ENCODE measurements around the gene HUNK. TPM values are rescaled to one million over a fixed set of nuclear protein-coding genes. Genes with fewer than 3 reads are reported as not detected.
"Not testable (repeated sequence)": the region's sequence is repeated elsewhere in the genome, so short reads cannot be mapped to it uniquely, and the experiment has no call there.

HUNK gene
- total RNA-seq, 1 donor, result under 0.01 TPM

GRCh38 chr21:31855180-31855579, 17.6 kb upstream of the HUNK start:
- DNase-seq (ENCODE audit: insufficient read length, low spot score, missing footprints), result no peak
- H3K9me3 ChIP-seq (ENCODE audit: low read depth, low read length), result no peaks in the 10 kb centered on the region
- no peaks in the 10 kb centered on the region for H3K36me3 ChIP-seq (ENCODE audit: insufficient read depth, low read length)
- no peaks in the 10 kb centered on the region for H3K79me2 ChIP-seq (ENCODE audit: insufficient read depth, low read length)
- H3K4me2 ChIP-seq (ENCODE audit: insufficient read depth, low read length), result no peak overlapping the region
- no peaks in the 10 kb centered on the region for H3K27me3 ChIP-seq (ENCODE audit: insufficient read depth, low read length)
- no peak overlapping the region for H2AFZ ChIP-seq (ENCODE audit: low read length)
- no peaks in the 10 kb centered on the region for H3K4me1 ChIP-seq (ENCODE audit: insufficient read depth, low read length)
- no peaks in the 10 kb centered on the region for H4K20me1 ChIP-seq (ENCODE audit: insufficient read depth, low read length)
- no peak overlapping the region for H3K27ac ChIP-seq (ENCODE audit: low read depth, low read length)
- H3K4me3 ChIP-seq (ENCODE audit: insufficient read depth, low read length), result no peak overlapping the region
- TF ChIP-seq, protein P1, sequence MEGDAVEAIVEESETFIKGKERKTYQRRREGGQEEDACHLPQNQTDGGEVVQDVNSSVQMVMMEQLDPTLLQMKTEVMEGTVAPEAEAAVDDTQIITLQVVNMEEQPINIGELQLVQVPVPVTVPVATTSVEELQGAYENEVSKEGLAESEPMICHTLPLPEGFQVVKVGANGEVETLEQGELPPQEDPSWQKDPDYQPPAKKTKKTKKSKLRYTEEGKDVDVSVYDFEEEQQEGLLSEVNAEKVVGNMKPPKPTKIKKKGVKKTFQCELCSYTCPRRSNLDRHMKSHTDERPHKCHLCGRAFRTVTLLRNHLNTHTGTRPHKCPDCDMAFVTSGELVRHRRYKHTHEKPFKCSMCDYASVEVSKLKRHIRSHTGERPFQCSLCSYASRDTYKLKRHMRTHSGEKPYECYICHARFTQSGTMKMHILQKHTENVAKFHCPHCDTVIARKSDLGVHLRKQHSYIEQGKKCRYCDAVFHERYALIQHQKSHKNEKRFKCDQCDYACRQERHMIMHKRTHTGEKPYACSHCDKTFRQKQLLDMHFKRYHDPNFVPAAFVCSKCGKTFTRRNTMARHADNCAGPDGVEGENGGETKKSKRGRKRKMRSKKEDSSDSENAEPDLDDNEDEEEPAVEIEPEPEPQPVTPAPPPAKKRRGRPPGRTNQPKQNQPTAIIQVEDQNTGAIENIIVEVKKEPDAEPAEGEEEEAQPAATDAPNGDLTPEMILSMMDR (IDR thresholded peaks at IDR 0.05; ENCODE audit: extremely low read depth, low read depth, low read length), result no peak

GRCh38 chr21:31857096-31857495, 15.7 kb upstream of the HUNK start:
- no peak overlapping the region for H3K4me2 ChIP-seq (ENCODE audit: insufficient read depth, low read length)
- H2AFZ ChIP-seq (ENCODE audit: low read length), result no peak overlapping the region
- H3K4me3 ChIP-seq (ENCODE audit: insufficient read depth, low read length), result no peak overlapping the region
- DNase-seq (ENCODE audit: insufficient read length, low spot score, missing footprints), result no peak
- no peaks in the 10 kb centered on the region for H3K27me3 ChIP-seq (ENCODE audit: insufficient read depth, low read length)
- H3K9me3 ChIP-seq (ENCODE audit: low read depth, low read length), result no peaks in the 10 kb centered on the region
- no peak overlapping the region for H3K27ac ChIP-seq (ENCODE audit: low read depth, low read length)
- no peaks in the 10 kb centered on the region for H4K20me1 ChIP-seq (ENCODE audit: insufficient read depth, low read length)
- H3K36me3 ChIP-seq (ENCODE audit: insufficient read depth, low read length), result no peaks in the 10 kb centered on the region
- TF ChIP-seq, protein P1 (IDR thresholded peaks at IDR 0.05; ENCODE audit: extremely low read depth, low read depth, low read length), result no peak
- no peaks in the 10 kb centered on the region for H3K79me2 ChIP-seq (ENCODE audit: insufficient read depth, low read length)
- no peaks in the 10 kb centered on the region for H3K4me1 ChIP-seq (ENCODE audit: insufficient read depth, low read length)

DNA sequence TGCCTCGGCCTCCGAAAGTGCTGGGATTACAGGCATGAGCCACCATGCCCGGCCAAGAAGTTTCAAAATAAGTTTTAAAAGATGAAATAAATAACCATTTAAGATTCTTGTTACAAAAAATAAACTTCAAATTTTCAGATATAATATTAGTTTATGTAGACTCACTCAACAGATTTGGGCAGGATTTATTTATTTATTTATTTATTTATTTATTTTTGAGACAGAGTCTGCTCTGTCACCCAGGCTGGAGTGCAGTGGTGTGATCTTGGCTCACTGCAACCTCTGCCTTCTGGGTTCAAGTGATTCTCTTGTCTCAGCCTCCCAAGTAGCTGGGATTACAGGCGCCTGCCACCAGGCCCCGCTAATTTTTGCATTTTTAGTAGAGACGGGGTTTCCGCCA, 15.2 kb upstream of the HUNK start:
- H3K4me3 ChIP-seq (ENCODE audit: insufficient read depth, low read length); H3K4me2 ChIP-seq (ENCODE audit: insufficient read depth, low read length); H3K79me2 ChIP-seq (ENCODE audit: insufficient read depth, low read length); H3K27me3 ChIP-seq (ENCODE audit: insufficient read depth, low read length); H3K9me3 ChIP-seq (ENCODE audit: low read depth, low read length); H3K4me1 ChIP-seq (ENCODE audit: insufficient read depth, low read length); H3K36me3 ChIP-seq (ENCODE audit: insufficient read depth, low read length); DNase-seq (ENCODE audit: insufficient read length, low spot score, missing footprints); H4K20me1 ChIP-seq (ENCODE audit: insufficient read depth, low read length); H2AFZ ChIP-seq (ENCODE audit: low read length); H3K27ac ChIP-seq (ENCODE audit: low read depth, low read length): not testable (repeated sequence)

GRCh38 chr21:31860851-31861250, 12.0 kb upstream of the HUNK start:
- Histone ChIP-seq H3K4me2 (ENCODE audit: insufficient read depth, low read length) (no peak overlapping the region), H3K27ac (ENCODE audit: low read depth, low read length) (no peak overlapping the region)
- no peak for DNase-seq (ENCODE audit: insufficient read length, low spot score, missing footprints)

More at GRCh38 chr21:31860851-31861250, 12.0 kb upstream of the HUNK start:
- no peaks in the 10 kb centered on the region for H3K36me3 ChIP-seq (ENCODE audit: insufficient read depth, low read length)
- H3K27me3 ChIP-seq (ENCODE audit: insufficient read depth, low read length), result no peaks in the 10 kb centered on the region
- no peaks in the 10 kb centered on the region for H3K4me1 ChIP-seq (ENCODE audit: insufficient read depth, low read length)
- H2AFZ ChIP-seq (ENCODE audit: low read length), result no peak overlapping the region
- TF ChIP-seq, protein P1 (IDR thresholded peaks at IDR 0.05; ENCODE audit: extremely low read depth, low read depth, low read length), result no peak
- no peak overlapping the region for H3K4me3 ChIP-seq (ENCODE audit: insufficient read depth, low read length)
- no peaks in the 10 kb centered on the region for H3K79me2 ChIP-seq (ENCODE audit: insufficient read depth, low read length)
- no peaks in the 10 kb centered on the region for H4K20me1 ChIP-seq (ENCODE audit: insufficient read depth, low read length)
- no peaks in the 10 kb centered on the region for H3K9me3 ChIP-seq (ENCODE audit: low read depth, low read length)
